ENCODE data around the gene SLC49A4. TPM values are rescaled to one million over a fixed set of nuclear protein-coding genes. Genes with fewer than 3 reads are reported as not detected.

The SLC49A4 gene
- total and polyA plus RNA-seq, 2 of the 8 experiments (the other 6 are each of a cell fraction or from before 2014, with no cell fraction given) = 9.5 to 10.2 TPM

GRCh38 chr3:122782804-122783203 is 12.1 kb upstream of the SLC49A4 start:
- H4K20me1 ChIP-seq (replicated peaks in 1 of 2; ENCODE audit: control insufficient read depth in 1 of 2, insufficient read depth in 2 of 2, low read length in 2 of 2) = no peaks in the 10 kb centered on the region
- H3K36me3 ChIP-seq (ENCODE audit: control insufficient read depth in 2 of 4, insufficient read depth in 4 of 4, low read length in 3 of 4) = peaks cover 0 to 6% (median 0%) of the 10 kb centered on the region in 4 experiments; a peak in 2 of 8 replicates
- H3K18ac ChIP-seq (ENCODE audit: extremely low read depth, low read length) = no peak overlapping the region
- H2BK20ac ChIP-seq (ENCODE audit: low read length) = no peak overlapping the region
- no peak overlapping the region for H4K5ac ChIP-seq (ENCODE audit: insufficient read length, low read depth, low read length)
- H4K91ac ChIP-seq (replicated peaks; ENCODE audit: insufficient read length, low read length) = no peak overlapping the region
- H3K79me2 ChIP-seq (ENCODE audit: control insufficient read depth in 1 of 2, insufficient read depth in 2 of 2, low read length in 2 of 2) = peaks cover 0 to 3% of the 10 kb centered on the region in 2 experiments; a peak in 2 of 4 replicates
- no peak overlapping the region for H2BK15ac ChIP-seq (ENCODE audit: low read length)
- no peak overlapping the region for H3K4me2 ChIP-seq (ENCODE audit: insufficient read depth in 1 of 2, low read depth in 2 of 2, low read length in 2 of 2)
- H2AFZ ChIP-seq (ENCODE audit: low read length) = no peak overlapping the region
- ChIA-PET POLR2A (ENCODE audit: partially characterized antibody) (no interaction called here), CTCF (ENCODE audit: partially characterized antibody) (interaction anchor here (0.6 kb wide), 1 partner anchor 124 kb away, joined by 3 read pairs; no protein-coding TSS in a partner anchor)
- H3K14ac ChIP-seq (ENCODE audit: insufficient read length) = no peak overlapping the region
- H2BK5ac ChIP-seq (ENCODE audit: low read depth, low read length) = no peak overlapping the region
- no peak overlapping the region for H3K27ac ChIP-seq (ENCODE audit: low read depth, low read length)
- no peak overlapping the region for H3K9ac ChIP-seq (replicated peaks in 1 of 4; ENCODE audit: extremely low read depth in 1 of 4, low read depth in 3 of 4, low read length in 3 of 4)
- WGBS, 2 experiments (ENCODE audit: extremely low coverage in 1 of 2, insufficient coverage in 1 of 2, insufficient read length in 1 of 2, insufficient replicate concordance in 2 of 2, low coverage in 1 of 2, low lambda C conversion rate in 2 of 2, missing lambda C conversion rate in 1 of 2) = 93% methylated on average over 1 of the region's 1 CpG; no CpG with 5 or more reads in 1 of the 2 experiments
- H3K56ac ChIP-seq (replicated peaks; ENCODE audit: insufficient read length, low read depth, low read length) = no peak overlapping the region
- H3K4me1 ChIP-seq (replicated peaks in 1 of 4; ENCODE audit: control insufficient read depth in 3 of 4, insufficient read depth in 4 of 4, low read length in 3 of 4) = peaks cover 0 to 2% (median 0%) of the 10 kb centered on the region in 4 experiments; a peak in 1 of 7 replicates
- TF ChIP-seq HDAC2 (IDR thresholded peaks at IDR 0.05; ENCODE audit: borderline replicate concordance in 1 of 2, low read depth in 2 of 2, low read length in 2 of 2) = no peak
- no peak for TF ChIP-seq CEBPB (IDR thresholded peaks at IDR 0.05; ENCODE audit: low read depth, low read length)
- no peak for TF ChIP-seq RAD21 (IDR thresholded peaks at IDR 0.05 in 1 of 2, conservative IDR thresholded peaks at IDR 0.05 in 1 of 2; ENCODE audit: low read depth in 2 of 2, low read length in 2 of 2)
- TF ChIP-seq CBX5 (IDR thresholded peaks at IDR 0.05; ENCODE audit: low read depth, low read length) = no peak
- TF ChIP-seq POLR2AphosphoS5 (IDR thresholded peaks at IDR 0.05; ENCODE audit: low read depth, low read length) = no peak
- TF ChIP-seq NANOG (IDR thresholded peaks at IDR 0.05; ENCODE audit: insufficient read depth, low read depth, low read length, poor library complexity, severe bottlenecking) = no peak
- TF ChIP-seq RFX5 (IDR thresholded peaks at IDR 0.05; ENCODE audit: borderline replicate concordance, low read depth, low read length) = no peak
- TF ChIP-seq RNF2 (IDR thresholded peaks at IDR 0.05; ENCODE audit: borderline replicate concordance, low read depth, low read length, missing control alignments, poor library complexity, severe bottlenecking) = no peak
- H3K23ac ChIP-seq (ENCODE audit: insufficient read length) = no peak overlapping the region
- H3K4me3 ChIP-seq (ENCODE audit: extremely low read depth in 1 of 4, insufficient read depth in 2 of 4, low read depth in 3 of 4, low read length in 4 of 4) = no peak overlapping the region
- H3K23me2 ChIP-seq (ENCODE audit: low read depth, low read length) = no peaks in the 10 kb centered on the region
- no peak overlapping the region for H3K4ac ChIP-seq (replicated peaks; ENCODE audit: insufficient read length, low read depth, low read length)
- FAIRE-seq = no peak
- H3K9me3 ChIP-seq (ENCODE audit: insufficient read depth in 2 of 2, low read depth in 1 of 2, low read length in 1 of 2) = peaks cover 0 to 8% of the 10 kb centered on the region in 2 experiments; a peak in 3 of 4 replicates
- no peaks in the 10 kb centered on the region for H3K27me3 ChIP-seq (replicated peaks in 1 of 4; ENCODE audit: control insufficient read depth in 3 of 4, extremely low read depth in 1 of 4, insufficient read depth in 3 of 4, low read length in 3 of 4)
- no peak for DNase-seq (ENCODE audit: low read depth in 1 of 2, low spot score in 2 of 2)
- H2BK12ac ChIP-seq (ENCODE audit: low read depth, low read length) = no peak overlapping the region
- H2AK5ac ChIP-seq (ENCODE audit: low read depth, low read length) = no peak overlapping the region
- H3K79me1 ChIP-seq (ENCODE audit: low read depth, low read length) = no peaks in the 10 kb centered on the region
- H4K8ac ChIP-seq (ENCODE audit: extremely low read depth, insufficient read depth, low read length) = no peak overlapping the region
- H2BK120ac ChIP-seq (replicated peaks; ENCODE audit: low read depth, low read length) = no peak overlapping the region

Measured in H1 (cell line).